Trophoblast cell (in vitro differentiated cells and primary cell): ENCODE data around the gene ANK2.

Experiments used
- DNase-seq, 2 donors: peaks; one replicate each; pipeline ENCODE4 v3.0.0-alpha.2; 2016
- H2AFZ ChIP-seq: 2 replicates; pipeline ENCODE4 v1.6.1; 2013; ENCODE audit warnings: low read length, moderate library complexity, mild to moderate bottlenecking; ENCODE audit not compliant: insufficient read depth, poor library complexity
- H2AK5ac ChIP-seq: 2 replicates; pipeline ENCODE4 v1.6.1; 2013; ENCODE audit warnings: mild to moderate bottlenecking, low read length
- H2BK120ac ChIP-seq: 2 replicates; pipeline ENCODE4 v1.6.1; 2013; ENCODE audit warnings: low read length, mild to moderate bottlenecking, moderate library complexity; ENCODE audit not compliant: insufficient read depth, poor library complexity
- H2BK12ac ChIP-seq: 2 replicates; pipeline ENCODE4 v1.6.1; 2013; ENCODE audit warnings: mild to moderate bottlenecking, low read length, moderate library complexity
- H2BK5ac ChIP-seq: 2 replicates; pipeline ENCODE4 v1.6.1; 2013; ENCODE audit warnings: low read length, low read depth, moderate library complexity, mild to moderate bottlenecking; ENCODE audit not compliant: poor library complexity
- H3K14ac ChIP-seq: 2 replicates; pipeline ENCODE4 v1.6.1; 2013; ENCODE audit warnings: mild to moderate bottlenecking, low read length
- H3K18ac ChIP-seq: 2 replicates; pipeline ENCODE4 v1.6.1; 2013; ENCODE audit warnings: mild to moderate bottlenecking, low read length
- H3K23ac ChIP-seq: 2 replicates; pipeline ENCODE4 v1.6.1; 2013; ENCODE audit warnings: low read length
- H3K27ac ChIP-seq: 2 replicates; pipeline ENCODE4 v1.5.1; 2013; ENCODE audit warnings: low read depth, mild to moderate bottlenecking, inconsistent platforms, low read length, moderate library complexity
- H3K27me3 ChIP-seq: 2 replicates; pipeline ENCODE4 v1.6.1; 2013; ENCODE audit warnings: inconsistent platforms, mild to moderate bottlenecking, low read length, moderate library complexity; ENCODE audit not compliant: insufficient read depth
- H3K36me3 ChIP-seq, 2 experiments: 1 replicate in 1 of 2; 2 replicates in 1 of 2; pipeline ENCODE4 v1.6.1; 2013; ENCODE audit warnings: low read length in 2 of 2, mild to moderate bottlenecking in 2 of 2, moderate library complexity in 1 of 2; ENCODE audit not compliant: insufficient read depth in 2 of 2, control insufficient read depth in 1 of 2
- H3K4ac ChIP-seq: 2 replicates; pipeline ENCODE4 v1.6.1; 2013; ENCODE audit warnings: low read depth, mild to moderate bottlenecking, low read length, moderate library complexity
- H3K4me1 ChIP-seq, 2 experiments: 1 replicate in 1 of 2; 2 replicates in 1 of 2; pipeline ENCODE4 v1.6.1; 2013; ENCODE audit warnings: low read length in 2 of 2, mild to moderate bottlenecking in 2 of 2, moderate library complexity in 1 of 2; ENCODE audit not compliant: insufficient read depth in 2 of 2, control insufficient read depth in 1 of 2
- H3K4me2 ChIP-seq: 2 replicates; pipeline ENCODE4 v1.6.1; 2013; ENCODE audit warnings: inconsistent platforms, mild to moderate bottlenecking, low read length, moderate library complexity
- H3K4me3 ChIP-seq: 2 replicates; pipeline ENCODE4 v1.5.1; 2013; ENCODE audit warnings: mild to moderate bottlenecking, low read depth, low read length, inconsistent platforms
- H3K79me1 ChIP-seq: one replicate; pipeline ENCODE4 v1.6.1; 2013; ENCODE audit warnings: low read length
- H3K79me2 ChIP-seq: 2 replicates; pipeline ENCODE4 v1.6.1; 2013; ENCODE audit warnings: low read length, mild to moderate bottlenecking; ENCODE audit not compliant: control insufficient read depth, insufficient read depth, poor library complexity
- H3K9ac ChIP-seq: 2 replicates; pipeline ENCODE4 v1.6.1; 2013; ENCODE audit warnings: mild to moderate bottlenecking, low read length
- H3K9me3 ChIP-seq: 2 replicates; pipeline ENCODE4 v1.6.1; 2013; ENCODE audit warnings: low read depth, mild to moderate bottlenecking, control low read depth, inconsistent platforms, low read length; ENCODE audit not compliant: insufficient read depth
- H4K12ac ChIP-seq: 2 replicates; pipeline ENCODE4 v1.6.1; 2013; ENCODE audit warnings: low read depth, mild to moderate bottlenecking, low read length, moderate library complexity
- H4K8ac ChIP-seq: 2 replicates; pipeline ENCODE4 v1.6.1; 2013; ENCODE audit warnings: low read depth, mild to moderate bottlenecking, low read length, moderate library complexity
- H4K91ac ChIP-seq: one replicate; pipeline ENCODE4 v1.6.1; 2013; ENCODE audit warnings: low read depth, mild to moderate bottlenecking, low read length, moderate library complexity
- WGBS: extraction: QIAGEN DNeasy Blood & Tissue Kit; methylation state at CpG from one replicate; pipeline ENCODE4 v1.1.7; 2013; ENCODE audit warnings: missing lambda C conversion rate; ENCODE audit not compliant: insufficient read length, insufficient coverage; ENCODE audit errors: extremely low coverage; 5-methylcytosine and 5-hydroxymethylcytosine counted together

Gene ANK2

DNA sequence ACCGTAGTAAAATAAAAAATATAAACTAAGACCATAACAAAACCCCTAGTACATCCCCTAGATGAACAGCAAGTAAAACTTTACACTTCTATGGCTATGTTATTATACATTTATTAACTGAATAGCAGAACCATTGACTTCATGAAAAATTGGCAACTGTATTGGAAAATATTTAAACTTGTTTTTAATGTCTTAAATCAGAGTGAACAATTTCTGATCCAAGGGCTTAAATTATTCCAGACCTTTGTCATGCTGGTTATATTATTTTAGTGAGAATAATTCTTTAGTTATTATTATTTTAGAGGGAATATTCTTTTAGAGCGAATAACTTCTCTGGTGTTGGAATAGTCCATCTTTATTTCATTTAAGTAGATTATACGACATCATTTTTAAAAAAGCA, 265.0 kb downstream of the ANK2 start:
- Histone ChIP-seq H2BK12ac (no peak overlapping the region), H3K79me2 (no peaks in the 10 kb centered on the region), H4K91ac (no peak overlapping the region), H3K18ac (no peak overlapping the region), H3K27me3 (no peaks in the 10 kb centered on the region), H3K4me2 (no peak overlapping the region), H2BK120ac (no peak overlapping the region), H3K4me1 (no peaks in the 10 kb centered on the region), H3K4me3 (no peak overlapping the region), H4K12ac (no peak overlapping the region), H4K8ac (no peak overlapping the region), H3K79me1 (no peaks in the 10 kb centered on the region), H2BK5ac (no peak overlapping the region), H3K23ac (no peak overlapping the region), H3K9ac (no peak overlapping the region), H3K27ac (no peak overlapping the region), H2AK5ac (no peak overlapping the region), H3K36me3 (no peaks in the 10 kb centered on the region), H2AFZ (no peak overlapping the region), H3K14ac (no peak overlapping the region), H3K9me3 (no peaks in the 10 kb centered on the region), H3K4ac (no peak overlapping the region)
- no peak for DNase-seq
- WGBS = no CpG with 5 or more reads among the region's 3 CpGs

GRCh38 chr4:113316879-113317278, 267.4 kb downstream of the ANK2 start:
- Histone ChIP-seq H2BK12ac (no peak overlapping the region), H3K9me3 (no peaks in the 10 kb centered on the region), H3K27ac (no peak overlapping the region), H3K4me3 (no peak overlapping the region), H4K12ac (no peak overlapping the region), H3K9ac (no peak overlapping the region), H2AFZ (no peak overlapping the region), H3K4me1 (no peaks in the 10 kb centered on the region), H3K18ac (no peak overlapping the region), H3K4ac (no peak overlapping the region), H3K27me3 (no peaks in the 10 kb centered on the region), H3K79me1 (no peaks in the 10 kb centered on the region), H3K23ac (peak overlapping the region; percentile 86), H4K8ac (no peak overlapping the region), H3K36me3 (no peaks in the 10 kb centered on the region), H3K79me2 (no peaks in the 10 kb centered on the region), H3K14ac (no peak overlapping the region), H2AK5ac (no peak overlapping the region), H2BK5ac (no peak overlapping the region), H2BK120ac (no peak overlapping the region), H4K91ac (no peak overlapping the region), H3K4me2 (no peak overlapping the region)
- no peak for DNase-seq
- no CpG with 5 or more reads among the region's 4 CpGs for WGBS

DNA sequence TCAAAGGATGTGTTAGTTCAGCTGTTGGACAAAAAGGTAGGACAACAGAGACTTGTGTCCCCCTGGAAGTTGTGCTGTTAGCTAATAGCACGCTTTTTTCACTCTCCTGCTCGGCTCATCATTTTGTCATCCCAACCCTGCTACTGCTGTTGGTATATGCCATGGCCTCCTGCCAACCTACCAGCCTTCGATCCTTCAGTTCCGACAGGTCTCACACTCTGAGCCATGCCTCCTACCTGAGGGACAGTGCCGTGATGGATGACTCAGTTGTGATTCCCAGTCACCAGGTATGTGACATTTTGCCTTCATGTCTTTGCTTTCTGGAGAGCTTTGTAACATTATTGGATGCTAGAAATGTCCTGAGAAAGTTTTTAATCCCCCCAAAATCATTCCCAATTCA, 268.1 kb downstream of the ANK2 start:
- Histone ChIP-seq H4K12ac (no peak overlapping the region), H3K27ac (no peak overlapping the region), H4K91ac (no peak overlapping the region), H3K79me1 (no peaks in the 10 kb centered on the region), H2AK5ac (no peak overlapping the region), H3K36me3 (no peaks in the 10 kb centered on the region), H3K4me3 (no peak overlapping the region), H3K14ac (no peak overlapping the region), H2BK5ac (no peak overlapping the region), H3K23ac (no peak overlapping the region), H3K18ac (no peak overlapping the region), H2BK12ac (no peak overlapping the region), H3K27me3 (no peaks in the 10 kb centered on the region), H3K4me1 (no peaks in the 10 kb centered on the region), H2AFZ (no peak overlapping the region), H3K79me2 (no peaks in the 10 kb centered on the region), H3K4ac (no peak overlapping the region), H3K4me2 (no peak overlapping the region), H2BK120ac (no peak overlapping the region), H3K9ac (no peak overlapping the region), H4K8ac (no peak overlapping the region), H3K9me3 (no peaks in the 10 kb centered on the region)
- no peak for DNase-seq
- WGBS = no CpG with 5 or more reads among the region's 5 CpGs

GRCh38 chr4:113322736-113323135, 273.3 kb downstream of the ANK2 start:
- no peak overlapping the region for H3K4ac ChIP-seq
- H3K27me3 ChIP-seq = no peaks in the 10 kb centered on the region
- no peaks in the 10 kb centered on the region for H3K9me3 ChIP-seq
- H3K18ac ChIP-seq = no peak overlapping the region
- no peaks in the 10 kb centered on the region for H3K79me2 ChIP-seq
- H3K27ac ChIP-seq = no peak overlapping the region
- no peak overlapping the region for H2AFZ ChIP-seq
- H3K14ac ChIP-seq = no peak overlapping the region
- H3K4me2 ChIP-seq = no peak overlapping the region
- H3K36me3 ChIP-seq = no peaks in the 10 kb centered on the region
- H2AK5ac ChIP-seq = no peak overlapping the region
- no peak overlapping the region for H3K9ac ChIP-seq
- DNase-seq = no peak
- no peak overlapping the region for H4K12ac ChIP-seq
- H2BK5ac ChIP-seq = no peak overlapping the region
- H4K91ac ChIP-seq = no peak overlapping the region
- H3K79me1 ChIP-seq = no peaks in the 10 kb centered on the region
- no peak overlapping the region for H3K4me3 ChIP-seq
- H3K4me1 ChIP-seq = no peaks in the 10 kb centered on the region
- H2BK12ac ChIP-seq = no peak overlapping the region
- H4K8ac ChIP-seq = no peak overlapping the region
- H2BK120ac ChIP-seq = no peak overlapping the region
- no peak overlapping the region for H3K23ac ChIP-seq
- no CpG with 5 or more reads among the region's 5 CpGs for whole genome bisulfite sequencing
